Retina (tissue), 1 donor: ENCODE data around the gene MS4A2.
"Not testable (repeated sequence)": the region's sequence is repeated elsewhere in the genome, so short reads cannot be mapped to it uniquely, and the experiment has no call there.

Experiments
- DNase-seq: peaks from one replicate; pipeline ENCODE4 v3.0.0-alpha.2; 2016

The MS4A2 gene

GRCh38 chr11:60088364-60088763, at the start of gene MS4A2:
Gene MS4A2 (plus strand): TSS chr11:60088664. CDS start chr11:60088766, 102 bp downstream.
- DNase-seq = no peak

- no peak for DNase-seq
Measured at GRCh38 chr11:60040109-60040508, 48.4 kb upstream of the MS4A2 start, which contains the start of gene OOSP2. Gene OOSP2 (plus strand): TSS chr11:60040409. CDS start chr11:60040460, 51 bp downstream.

GRCh38 chr11:60050422-60050821, 38.0 kb upstream of the MS4A2 start:
- DNase-seq = not testable (repeated sequence)

- not testable (repeated sequence) for DNase-seq
Measured at GRCh38 chr11:60050839-60051238, 37.6 kb upstream of the MS4A2 start.

GRCh38 chr11:60056349-60056969, 32.0 kb upstream of the MS4A2 start, which contains the start of gene MS4A3:
Gene MS4A3 (plus strand): TSS chr11:60056665. CDS start chr11:60061161, 4,496 bp downstream.
- no peak for DNase-seq

- DNase-seq = no peak
Measured at GRCh38 chr11:60059052-60059451, 29.4 kb upstream of the MS4A2 start.

GRCh38 chr11:60059521-60060240, 28.8 kb upstream of the MS4A2 start:
- DNase-seq = no peak

GRCh38 chr11:60064111-60064510, 24.4 kb upstream of the MS4A2 start:
- DNase-seq = no peak

- no peak for DNase-seq
Measured at GRCh38 chr11:60065801-60066200, 22.7 kb upstream of the MS4A2 start.

- DNase-seq = no peak
Measured at GRCh38 chr11:60069450-60069849, 19.0 kb upstream of the MS4A2 start.

- DNase-seq = not testable (repeated sequence)
Measured at GRCh38 chr11:60071644-60072043, 16.8 kb upstream of the MS4A2 start.

- no peak for DNase-seq
Measured at GRCh38 chr11:60077216-60077817, 11.1 kb upstream of the MS4A2 start.

- DNase-seq = no peak
Measured at GRCh38 chr11:60077981-60078380, 10.5 kb upstream of the MS4A2 start.

- no peak for DNase-seq
Measured at GRCh38 chr11:60078745-60079144, 9.7 kb upstream of the MS4A2 start.

- DNase-seq = no peak
Measured at GRCh38 chr11:60080535-60080934, 7.9 kb upstream of the MS4A2 start.

GRCh38 chr11:60084631-60085273, 3.7 kb upstream of the MS4A2 start:
- DNase-seq = no peak

- DNase-seq = no peak
Measured at GRCh38 chr11:60085909-60086308, 2.6 kb upstream of the MS4A2 start.

- DNase-seq = no peak
Measured at GRCh38 chr11:60087239-60087638, 1.2 kb upstream of the MS4A2 start.

GRCh38 chr11:60095477-60096120, 7.1 kb downstream of the MS4A2 start:
- no peak for DNase-seq

GRCh38 chr11:60097189-60097588, 8.7 kb downstream of the MS4A2 start:
- no peak for DNase-seq

GRCh38 chr11:60098508-60098907, 10.0 kb downstream of the MS4A2 start:
- DNase-seq = no peak

- no peak for DNase-seq
Measured at GRCh38 chr11:60100516-60100915, 12.1 kb downstream of the MS4A2 start.

GRCh38 chr11:60101368-60101767, 12.9 kb downstream of the MS4A2 start:
- DNase-seq = not testable (repeated sequence)
